ENCODE results near the gene LIPC.

DNA sequence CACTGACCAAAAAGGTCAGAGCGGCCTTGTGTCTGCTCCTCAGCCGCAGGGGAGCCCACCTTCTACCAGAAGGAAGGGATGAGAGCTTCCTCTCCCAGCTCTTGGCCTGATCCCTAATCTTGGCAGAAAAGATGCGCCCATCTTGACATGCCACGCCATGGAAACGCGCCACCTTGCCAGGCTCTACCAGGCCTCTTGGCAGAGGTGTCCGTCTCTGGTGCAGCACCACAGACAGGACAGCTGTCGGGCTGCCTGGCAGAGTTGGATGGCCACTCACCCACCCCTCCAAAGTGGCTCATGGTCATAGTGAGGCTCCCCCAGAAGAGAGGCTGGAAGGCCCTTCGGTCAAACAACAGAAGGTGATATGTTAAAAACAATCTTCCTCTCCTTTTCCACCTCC lies 105.2 kb downstream of the LIPC start:
- TF ChIP-seq, protein P1, sequence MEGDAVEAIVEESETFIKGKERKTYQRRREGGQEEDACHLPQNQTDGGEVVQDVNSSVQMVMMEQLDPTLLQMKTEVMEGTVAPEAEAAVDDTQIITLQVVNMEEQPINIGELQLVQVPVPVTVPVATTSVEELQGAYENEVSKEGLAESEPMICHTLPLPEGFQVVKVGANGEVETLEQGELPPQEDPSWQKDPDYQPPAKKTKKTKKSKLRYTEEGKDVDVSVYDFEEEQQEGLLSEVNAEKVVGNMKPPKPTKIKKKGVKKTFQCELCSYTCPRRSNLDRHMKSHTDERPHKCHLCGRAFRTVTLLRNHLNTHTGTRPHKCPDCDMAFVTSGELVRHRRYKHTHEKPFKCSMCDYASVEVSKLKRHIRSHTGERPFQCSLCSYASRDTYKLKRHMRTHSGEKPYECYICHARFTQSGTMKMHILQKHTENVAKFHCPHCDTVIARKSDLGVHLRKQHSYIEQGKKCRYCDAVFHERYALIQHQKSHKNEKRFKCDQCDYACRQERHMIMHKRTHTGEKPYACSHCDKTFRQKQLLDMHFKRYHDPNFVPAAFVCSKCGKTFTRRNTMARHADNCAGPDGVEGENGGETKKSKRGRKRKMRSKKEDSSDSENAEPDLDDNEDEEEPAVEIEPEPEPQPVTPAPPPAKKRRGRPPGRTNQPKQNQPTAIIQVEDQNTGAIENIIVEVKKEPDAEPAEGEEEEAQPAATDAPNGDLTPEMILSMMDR (conservative IDR thresholded peaks at IDR 0.05; ENCODE audit: low read depth, low read length) = no peak
- no peak for TF ChIP-seq EZH2 (IDR thresholded peaks at IDR 0.05; ENCODE audit: borderline replicate concordance, low read depth, low read length, poor library complexity, severe bottlenecking)

Data from A673 (cell line).